Fibroblast of lung (primary cell): ENCODE data around the gene OSBP2. TPM values are rescaled to one million over a fixed set of nuclear protein-coding genes. Genes with fewer than 3 reads are reported as not detected.

Experiments used
- DNase-seq, 2 donors: peaks; one replicate each; pipeline versions ENCODE4 v3.0.0 to v3.0.0-alpha.2; 2010; ENCODE audit warnings: low read depth in 2 of 2
- H2AFZ ChIP-seq: 2 replicates; pipeline ENCODE4 v1.5.1; 2012; ENCODE audit warnings: low read length, control low read depth, inconsistent platforms
- H3K27ac ChIP-seq: 2 replicates; pipeline ENCODE4 v1.5.1; 2011; ENCODE audit warnings: low read length, control low read depth; ENCODE audit not compliant: insufficient read depth
- H3K27me3 ChIP-seq: 2 replicates; pipeline ENCODE4 v1.5.1; 2011; ENCODE audit warnings: mild to moderate bottlenecking, low read length; ENCODE audit not compliant: control insufficient read depth, insufficient read depth
- H3K36me3 ChIP-seq: 2 replicates; pipeline ENCODE4 v1.5.1; 2011; ENCODE audit warnings: low read length; ENCODE audit not compliant: control insufficient read depth, insufficient read depth
- H3K4me1 ChIP-seq: 2 replicates; pipeline ENCODE4 v1.5.1; 2011; ENCODE audit warnings: low read length; ENCODE audit not compliant: control insufficient read depth, insufficient read depth; ENCODE audit errors: extremely low read depth
- H3K4me2 ChIP-seq: 2 replicates; pipeline ENCODE4 v1.5.1; 2011; ENCODE audit warnings: low read length, control low read depth; ENCODE audit not compliant: insufficient read depth; ENCODE audit errors: extremely low read depth
- H3K4me3 ChIP-seq, 4 experiments: fragments of 200-600 bp in 1 of 4; sonication (generic) in 1 of 4; replicated peaks in 1 of 4; 2 replicates each; pipeline ENCODE4 v1.5.1; 2011 to 2016; ENCODE audit warnings: low read length in 4 of 4, low read depth in 3 of 4, mild to moderate bottlenecking in 3 of 4, control low read depth in 2 of 4, inconsistent platforms in 1 of 4, mixed read lengths in 1 of 4; ENCODE audit not compliant: insufficient read depth in 1 of 4; ENCODE audit errors: control extremely low read depth in 1 of 4
- H3K79me2 ChIP-seq: 2 replicates; pipeline ENCODE4 v1.5.1; 2012; ENCODE audit warnings: mild to moderate bottlenecking, low read length, inconsistent platforms; ENCODE audit not compliant: control insufficient read depth, insufficient read depth
- H3K9ac ChIP-seq: 2 replicates; pipeline ENCODE4 v1.5.1; 2011; ENCODE audit warnings: mild to moderate bottlenecking, low read length, control low read depth; ENCODE audit not compliant: insufficient read depth
- H3K9me3 ChIP-seq: 2 replicates; pipeline ENCODE4 v1.5.1; 2012; ENCODE audit warnings: low read depth, low read length; ENCODE audit not compliant: control insufficient read depth, insufficient read depth
- H4K20me1 ChIP-seq: 2 replicates; pipeline ENCODE4 v1.5.1; 2011; ENCODE audit warnings: low read length; ENCODE audit not compliant: control insufficient read depth, insufficient read depth; ENCODE audit errors: extremely low read depth
- CTCF ChIP-seq, 2 donors: IDR thresholded peaks in 1 of 2; conservative IDR thresholded peaks in 1 of 2; 1 replicate in 1 of 2; 2 replicates in 1 of 2; pipeline ENCODE4 v1.5.1; 2011 to 2012; ENCODE audit warnings: low read length in 2 of 2, control low read depth in 1 of 2, inconsistent platforms in 1 of 2, low read depth in 1 of 2, mild to moderate bottlenecking in 1 of 2
- EZH2 ChIP-seq: IDR thresholded peaks from 2 replicates; pipeline ENCODE4 v1.5.1; 2012; ENCODE audit warnings: low read length, control low read depth, mild to moderate bottlenecking; ENCODE audit errors: missing control alignments
- polyA plus RNA-seq, 2 donors: library from polyadenylated mRNA; depleted of rRNA in 1 of 2; stranded (reverse) in 1 of 2; unstranded in 1 of 2; fragments of >200 nt; gene quantifications; 2 replicates each; pipeline ENCODE4 v1.2.1, GENCODE V29; 2011 to 2012; ENCODE audit warnings: missing spikeins in 1 of 2
- total RNA-seq: library from RNA; depleted of rRNA; stranded (reverse); fragments of >200 nt; gene quantifications from 2 replicates; pipeline ENCODE4 v1.2.1, GENCODE V29; 2014

Gene OSBP2
- total and polyA plus RNA-seq, 2 donors (not counting 1 experiment from before 2014, with no cell fraction given): 0.40 to 3.8 TPM

- Histone ChIP-seq H3K9ac (no peak overlapping the region), H3K4me2 (no peak overlapping the region), H2AFZ (no peak overlapping the region), H3K79me2 (no peaks in the 10 kb centered on the region), H3K27ac (no peak overlapping the region), H3K9me3 (no peaks in the 10 kb centered on the region), H4K20me1 (no peaks in the 10 kb centered on the region), H3K4me1 (no peaks in the 10 kb centered on the region), H3K4me3 (no peak overlapping the region), H3K36me3 (no peaks in the 10 kb centered on the region), H3K27me3 (no peaks in the 10 kb centered on the region)
- TF ChIP-seq EZH2: no peak
- no peak for DNase-seq
These were observed 39.1 kb upstream of the OSBP2 start for GRCh38 chr22:30655532-30655931.

- H2AFZ ChIP-seq: no peak overlapping the region
- peaks cover 2% of the 10 kb centered on the region for H3K36me3 ChIP-seq
- H3K4me2 ChIP-seq: no peak overlapping the region
- H3K27ac ChIP-seq: no peak overlapping the region
- no peaks in the 10 kb centered on the region for H4K20me1 ChIP-seq
- H3K9ac ChIP-seq: no peak overlapping the region
- H3K4me1 ChIP-seq: peaks cover 2% of the 10 kb centered on the region
- H3K4me3 ChIP-seq: no peak overlapping the region
- no peaks in the 10 kb centered on the region for H3K27me3 ChIP-seq
- DNase-seq: no peak
- no peak for TF ChIP-seq CTCF (conservative IDR thresholded peaks at IDR 0.05 in 1 of 2, IDR thresholded peaks at IDR 0.05 in 1 of 2; ENCODE audit: low read depth in 1 of 2, low read length in 2 of 2)
- TF ChIP-seq EZH2: no peak
- no peaks in the 10 kb centered on the region for H3K79me2 ChIP-seq
- no peaks in the 10 kb centered on the region for H3K9me3 ChIP-seq
These were observed 32.6 kb upstream of the OSBP2 start for GRCh38 chr22:30662040-30662439.

GRCh38 chr22:30664798-30665197, 29.9 kb upstream of the OSBP2 start:
- Histone ChIP-seq H3K27ac (no peak overlapping the region), H3K4me3 (no peak overlapping the region), H3K36me3 (peaks cover 2% of the 10 kb centered on the region), H3K9me3 (no peaks in the 10 kb centered on the region), H3K4me2 (no peak overlapping the region), H3K4me1 (peaks cover 2% of the 10 kb centered on the region), H3K9ac (no peak overlapping the region), H3K27me3 (no peaks in the 10 kb centered on the region), H2AFZ (no peak overlapping the region), H4K20me1 (no peaks in the 10 kb centered on the region), H3K79me2 (no peaks in the 10 kb centered on the region)
- no peak for DNase-seq
- TF ChIP-seq EZH2 (no peak), CTCF (conservative IDR thresholded peaks at IDR 0.05 in 1 of 2, IDR thresholded peaks at IDR 0.05 in 1 of 2; ENCODE audit: low read depth in 1 of 2, low read length in 2 of 2) (no peak)
